ENCODE results near the gene CASKIN2.

- no peak for TF ChIP-seq CTCF (IDR thresholded peaks at IDR 0.05)
- TF ChIP-seq POLR2AphosphoS5 (IDR thresholded peaks at IDR 0.05), result no peak
- TF ChIP-seq POLR2A (IDR thresholded peaks at IDR 0.05), result no peak
Observed at GRCh38 chr17:75454193-75454592, 61.1 kb downstream of the CASKIN2 start.
